GM19452 (cell line): ENCODE data around the gene PTPRD.

Experiments
- ATAC-seq: cut with Tn5 transposase; IDR thresholded peaks from one replicate; pipeline ENCODE4 v1.9.1; 2021; ENCODE audit not compliant: unreplicated experiment

Gene PTPRD

GRCh38 chr9:8855046-8855445, 1757.8 kb downstream of the PTPRD start:
- ATAC-seq, result no peak

GRCh38 chr9:8852301-8852864, 1760.4 kb downstream of the PTPRD start:
- ATAC-seq, result no peak

- no peak for ATAC-seq
These were observed 1761.9 kb downstream of the PTPRD start for GRCh38 chr9:8850914-8851313.

GRCh38 chr9:8845808-8846207, 1767.0 kb downstream of the PTPRD start:
- no peak for ATAC-seq

GRCh38 chr9:8845376-8845775, 1767.4 kb downstream of the PTPRD start:
- no peak for ATAC-seq

GRCh38 chr9:8844549-8844948, 1768.3 kb downstream of the PTPRD start:
- ATAC-seq, result no peak

GRCh38 chr9:8842402-8843193, 1770.2 kb downstream of the PTPRD start:
- ATAC-seq, result no peak

GRCh38 chr9:8838136-8838535, 1774.7 kb downstream of the PTPRD start:
- no peak for ATAC-seq

- no peak for ATAC-seq
These were observed 1777.5 kb downstream of the PTPRD start for GRCh38 chr9:8835291-8835690.

- no peak for ATAC-seq
These were observed 1779.8 kb downstream of the PTPRD start for GRCh38 chr9:8832955-8833354.

GRCh38 chr9:8832386-8832785, 1780.4 kb downstream of the PTPRD start:
- ATAC-seq, result no peak

- ATAC-seq, result no peak
These were observed 1781.2 kb downstream of the PTPRD start for GRCh38 chr9:8831568-8831967.

GRCh38 chr9:8826281-8826680, 1786.5 kb downstream of the PTPRD start:
- ATAC-seq, result no peak

GRCh38 chr9:8825585-8826147, 1787.1 kb downstream of the PTPRD start:
- no peak for ATAC-seq

GRCh38 chr9:8823131-8823895, 1789.5 kb downstream of the PTPRD start:
- ATAC-seq, result no peak

- ATAC-seq, result no peak
These were observed 1790.2 kb downstream of the PTPRD start for GRCh38 chr9:8822667-8823025.

- no peak for ATAC-seq
These were observed 1790.7 kb downstream of the PTPRD start for GRCh38 chr9:8821910-8822666.

GRCh38 chr9:8817335-8817734, 1795.5 kb downstream of the PTPRD start:
- no peak for ATAC-seq

GRCh38 chr9:8816361-8816760, 1796.4 kb downstream of the PTPRD start:
- ATAC-seq, result no peak

GRCh38 chr9:8815931-8816330, 1796.9 kb downstream of the PTPRD start:
- no peak for ATAC-seq

GRCh38 chr9:8815219-8815618, 1797.6 kb downstream of the PTPRD start:
- no peak for ATAC-seq
